HCEC 1CT (cell line): ENCODE measurements around the gene RBM15B.
"Not testable (repeated sequence)": the region's sequence is repeated elsewhere in the genome, so short reads cannot be mapped to it uniquely, and the experiment has no call there.

ENCODE experiments used
- DNase-seq: peaks from one replicate; pipeline ENCODE4 v3.0.0-alpha.2; 2017

The RBM15B gene, protein sequence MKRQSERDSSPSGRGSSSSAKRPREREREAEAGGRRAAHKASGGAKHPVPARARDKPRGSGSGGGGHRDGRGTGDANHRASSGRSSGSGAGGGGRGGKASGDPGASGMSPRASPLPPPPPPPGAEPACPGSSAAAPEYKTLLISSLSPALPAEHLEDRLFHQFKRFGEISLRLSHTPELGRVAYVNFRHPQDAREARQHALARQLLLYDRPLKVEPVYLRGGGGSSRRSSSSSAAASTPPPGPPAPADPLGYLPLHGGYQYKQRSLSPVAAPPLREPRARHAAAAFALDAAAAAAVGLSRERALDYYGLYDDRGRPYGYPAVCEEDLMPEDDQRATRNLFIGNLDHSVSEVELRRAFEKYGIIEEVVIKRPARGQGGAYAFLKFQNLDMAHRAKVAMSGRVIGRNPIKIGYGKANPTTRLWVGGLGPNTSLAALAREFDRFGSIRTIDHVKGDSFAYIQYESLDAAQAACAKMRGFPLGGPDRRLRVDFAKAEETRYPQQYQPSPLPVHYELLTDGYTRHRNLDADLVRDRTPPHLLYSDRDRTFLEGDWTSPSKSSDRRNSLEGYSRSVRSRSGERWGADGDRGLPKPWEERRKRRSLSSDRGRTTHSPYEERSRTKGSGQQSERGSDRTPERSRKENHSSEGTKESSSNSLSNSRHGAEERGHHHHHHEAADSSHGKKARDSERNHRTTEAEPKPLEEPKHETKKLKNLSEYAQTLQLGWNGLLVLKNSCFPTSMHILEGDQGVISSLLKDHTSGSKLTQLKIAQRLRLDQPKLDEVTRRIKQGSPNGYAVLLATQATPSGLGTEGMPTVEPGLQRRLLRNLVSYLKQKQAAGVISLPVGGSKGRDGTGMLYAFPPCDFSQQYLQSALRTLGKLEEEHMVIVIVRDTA

DNA sequence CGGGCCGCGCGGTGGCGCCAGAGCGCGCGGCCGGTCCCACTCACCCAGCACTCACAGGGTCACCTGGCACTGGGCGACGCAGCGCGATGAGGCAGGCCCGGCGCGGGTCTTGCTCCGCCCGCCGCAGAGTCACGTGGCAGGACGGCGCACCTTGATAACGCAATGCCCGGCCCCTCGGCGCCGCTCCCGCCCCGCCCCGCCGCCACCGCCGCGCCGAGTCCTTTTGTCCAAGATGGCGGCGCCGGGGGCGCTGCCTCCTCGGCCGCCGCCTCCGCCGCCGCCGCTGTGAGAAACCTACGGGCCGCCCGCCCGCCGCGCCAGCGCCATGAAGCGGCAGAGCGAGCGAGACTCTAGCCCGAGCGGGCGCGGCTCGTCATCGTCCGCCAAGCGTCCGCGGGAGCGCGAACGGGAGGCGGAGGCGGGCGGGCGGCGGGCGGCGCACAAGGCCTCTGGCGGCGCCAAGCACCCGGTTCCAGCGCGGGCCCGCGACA lies at the start of gene RBM15B:
Gene RBM15B, plus strand, starts transcription at position 211 of the 491 bp plus-strand sequence. Its CDS starts 115 bp downstream, at position 326.
- peak; percentile 97 for DNase-seq

DNA sequence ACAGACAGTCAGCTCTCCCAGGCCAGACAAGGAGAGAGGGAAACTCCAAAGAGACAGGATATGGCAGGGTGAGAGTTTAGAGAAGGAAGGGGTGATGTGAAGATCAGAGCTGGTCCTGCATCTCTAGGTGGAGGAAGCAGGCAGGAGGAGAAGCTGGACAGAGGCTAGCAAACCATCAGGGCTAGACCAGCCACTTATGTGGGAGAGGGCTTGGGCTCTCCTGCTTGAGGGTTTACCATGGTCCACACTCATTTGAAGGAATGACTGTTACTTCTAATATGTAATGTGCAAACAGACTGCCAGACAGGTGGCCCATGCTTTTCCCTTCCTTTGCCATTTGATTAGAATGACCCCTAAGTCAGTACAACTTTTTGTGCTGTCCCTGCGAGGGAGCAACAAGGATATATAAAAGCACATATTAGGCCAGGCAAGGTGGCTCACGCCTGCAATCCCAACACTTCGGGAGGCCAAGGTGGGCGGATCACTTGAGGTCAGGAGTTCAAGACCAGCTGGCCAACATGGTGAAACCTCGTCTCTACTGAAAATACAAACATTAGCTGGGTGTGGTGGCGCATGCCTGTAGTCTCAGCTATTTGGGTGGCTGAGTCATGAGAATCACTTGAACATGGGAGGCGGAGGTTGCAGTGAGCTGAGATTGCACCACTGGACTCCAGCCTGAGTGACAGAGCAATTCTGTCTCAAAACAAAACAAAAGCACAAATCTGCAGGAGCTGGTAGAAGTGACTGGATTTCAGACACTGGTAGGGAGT lies 47.0 kb upstream of the RBM15B start:
- peak; percentile 71 for DNase-seq

DNA sequence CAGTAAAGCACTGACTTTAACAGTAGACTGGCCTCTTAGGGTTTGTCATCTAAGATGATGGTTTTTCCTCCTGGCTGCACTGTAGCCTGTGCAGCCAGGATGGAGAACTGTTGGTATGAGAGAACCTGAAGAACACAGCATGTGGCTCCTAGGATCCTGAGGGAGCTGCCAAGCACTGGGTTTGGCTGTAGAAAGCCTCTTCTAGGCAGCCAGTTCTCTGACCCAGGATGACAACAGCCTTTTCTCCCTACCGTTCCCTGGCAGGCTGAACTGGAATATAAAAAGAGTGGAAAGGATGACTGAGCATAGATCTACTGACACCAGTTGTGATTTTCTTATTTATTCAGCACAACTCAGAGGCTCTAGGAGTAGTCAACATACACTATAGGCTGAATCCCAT lies 40.3 kb upstream of the RBM15B start:
- no peak for DNase-seq

DNA sequence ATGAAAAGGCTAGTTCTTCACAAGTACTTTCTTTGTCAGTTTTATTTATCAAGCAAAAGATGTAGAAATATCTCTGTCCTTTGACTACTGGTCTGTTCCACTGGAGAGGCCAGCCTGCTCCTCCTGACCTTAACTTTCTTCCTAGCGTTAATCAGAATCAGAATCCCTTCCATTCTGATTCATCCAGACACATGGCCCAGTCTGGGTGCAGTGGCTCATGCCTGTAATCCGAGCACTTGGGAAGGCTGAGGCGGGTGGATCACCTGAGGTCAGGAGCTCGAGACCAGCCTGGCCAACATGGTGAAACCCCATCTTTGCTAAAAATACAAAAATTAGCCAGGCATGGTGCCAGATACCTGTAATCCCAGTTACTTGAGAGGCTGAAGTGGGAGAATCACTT lies 38.0 kb upstream of the RBM15B start:
- DNase-seq: no peak

DNA sequence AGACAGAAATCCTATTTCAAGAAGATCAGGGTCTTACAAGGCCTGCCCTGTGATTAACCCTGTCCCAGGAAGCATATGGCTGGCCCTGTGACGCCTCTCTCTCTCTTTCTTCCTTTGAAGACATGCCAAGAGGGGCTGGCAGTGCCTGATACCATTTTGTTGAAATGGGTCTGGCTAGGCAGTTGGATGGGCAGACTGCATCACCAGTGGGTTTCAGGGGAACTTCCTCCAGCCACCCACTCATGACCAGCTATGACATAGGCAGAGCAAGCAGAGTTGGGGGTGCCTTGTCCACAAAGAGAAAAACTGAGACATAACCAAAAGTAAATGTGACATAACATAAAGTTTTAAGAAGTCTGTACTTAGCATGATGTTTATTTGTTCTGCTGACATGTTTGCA lies 37.4 kb upstream of the RBM15B start:
- no peak for DNase-seq

DNA sequence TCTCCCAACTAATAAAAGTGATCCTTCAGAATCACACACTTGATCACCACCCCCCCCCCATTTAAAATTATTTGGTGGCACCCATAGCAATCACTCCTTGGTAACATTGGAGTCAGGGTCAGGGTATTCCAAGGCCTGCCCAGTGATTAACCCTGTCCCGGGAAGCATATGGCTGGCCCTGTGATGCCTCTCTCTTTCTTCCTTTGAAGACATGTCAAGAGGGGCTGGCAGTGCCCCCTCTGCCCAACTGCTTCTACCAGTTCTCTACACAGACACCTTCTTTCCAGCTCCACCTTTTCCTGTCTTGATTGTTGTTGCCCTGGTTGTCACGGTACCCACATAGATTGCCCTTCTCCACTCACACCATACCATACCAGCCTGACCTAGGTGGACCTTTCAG lies 36.9 kb upstream of the RBM15B start:
- no peak for DNase-seq

DNA sequence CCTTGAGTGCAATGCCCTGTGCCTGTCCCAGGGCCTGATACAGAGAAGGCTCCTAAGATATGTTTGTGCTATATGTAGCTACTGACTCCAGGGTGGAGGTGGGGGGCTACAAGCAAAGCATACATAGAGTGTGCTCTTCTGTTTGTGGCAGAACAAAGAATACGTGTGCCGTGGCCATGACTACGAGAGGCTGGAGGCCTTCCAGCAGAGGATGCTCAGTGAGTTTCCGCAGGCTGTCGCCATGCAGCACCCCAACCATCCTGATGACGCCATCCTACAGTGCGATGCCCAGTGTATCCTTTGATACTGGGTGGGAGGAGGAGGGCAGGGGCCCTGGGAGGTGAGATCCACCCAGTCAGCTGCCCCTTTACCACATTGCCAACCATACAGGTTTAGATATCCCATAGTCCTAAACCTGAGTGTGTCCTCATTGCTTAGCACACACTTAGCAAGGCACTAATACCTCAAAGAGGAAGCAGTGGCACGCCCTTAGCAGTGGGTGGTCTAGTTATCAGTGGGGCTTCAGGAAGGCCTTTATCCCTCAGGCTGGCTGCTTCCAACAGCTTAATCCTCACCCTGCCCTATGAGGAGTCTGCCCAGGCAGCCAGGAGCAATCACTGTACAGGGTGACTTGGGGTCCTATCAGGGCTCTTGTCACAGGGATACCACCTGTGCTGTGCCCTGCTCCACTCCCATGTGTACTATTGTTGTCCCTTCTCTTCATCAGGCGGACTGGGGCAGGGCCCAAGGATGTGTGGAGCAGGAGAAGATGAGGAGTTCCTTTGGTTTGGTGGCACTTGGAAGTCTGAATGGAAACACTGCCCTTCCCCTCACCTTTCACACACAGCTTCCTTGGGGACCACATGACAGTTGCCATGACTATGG lies 36.1 kb upstream of the RBM15B start:
- DNase-seq: no peak

DNA sequence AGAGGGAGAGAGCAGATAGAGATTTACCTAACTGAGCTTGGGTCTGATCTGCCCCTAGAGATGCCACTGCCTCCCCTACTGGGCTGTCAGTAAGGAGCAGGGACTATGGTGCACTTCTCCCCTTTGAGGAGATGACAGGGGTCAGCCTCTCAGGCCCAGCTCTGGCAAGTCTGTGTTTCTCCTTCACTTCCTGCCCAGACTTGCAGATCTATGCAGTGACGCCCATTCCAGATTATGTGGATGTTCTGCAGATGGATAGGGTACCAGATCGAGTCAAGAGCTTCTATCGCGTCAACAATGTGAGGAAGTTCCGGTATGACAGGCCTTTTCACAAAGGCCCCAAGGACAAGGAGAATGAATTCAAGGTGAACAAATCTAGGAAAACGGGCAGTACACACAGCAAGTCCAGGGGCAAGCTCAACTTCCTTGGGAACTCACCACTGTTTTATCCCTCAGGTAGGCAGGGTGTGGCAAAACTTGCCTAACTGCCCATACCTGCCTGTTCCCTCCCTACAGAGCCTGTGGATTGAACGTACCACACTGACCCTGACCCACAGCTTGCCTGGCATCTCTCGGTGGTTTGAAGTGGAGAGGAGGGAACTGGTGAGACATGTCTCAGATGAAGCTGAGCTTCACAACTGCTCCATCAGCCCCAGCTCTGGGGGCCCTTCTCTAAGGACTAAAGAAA lies 35.0 kb upstream of the RBM15B start:
- no peak for DNase-seq

DNA sequence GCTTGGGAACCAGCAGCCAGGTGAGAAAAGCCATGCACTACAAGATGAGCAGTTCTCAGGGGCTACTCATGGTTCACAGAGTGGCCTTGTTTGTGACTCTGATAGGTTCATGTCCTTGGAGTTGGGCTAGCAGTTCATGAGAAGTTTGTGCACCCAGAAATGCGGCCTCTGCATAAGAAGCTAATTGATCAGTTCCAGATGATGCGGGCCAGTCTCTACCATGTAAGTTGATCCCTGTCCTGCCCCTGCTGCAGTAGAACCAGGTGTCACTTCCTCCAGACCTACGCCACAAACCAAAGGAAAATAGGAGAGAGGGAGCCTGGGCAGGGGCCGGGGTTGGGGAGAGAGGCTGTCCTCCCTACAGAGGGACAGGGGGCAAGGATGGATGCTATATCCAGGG lies 33.2 kb upstream of the RBM15B start:
- no peak for DNase-seq

DNA sequence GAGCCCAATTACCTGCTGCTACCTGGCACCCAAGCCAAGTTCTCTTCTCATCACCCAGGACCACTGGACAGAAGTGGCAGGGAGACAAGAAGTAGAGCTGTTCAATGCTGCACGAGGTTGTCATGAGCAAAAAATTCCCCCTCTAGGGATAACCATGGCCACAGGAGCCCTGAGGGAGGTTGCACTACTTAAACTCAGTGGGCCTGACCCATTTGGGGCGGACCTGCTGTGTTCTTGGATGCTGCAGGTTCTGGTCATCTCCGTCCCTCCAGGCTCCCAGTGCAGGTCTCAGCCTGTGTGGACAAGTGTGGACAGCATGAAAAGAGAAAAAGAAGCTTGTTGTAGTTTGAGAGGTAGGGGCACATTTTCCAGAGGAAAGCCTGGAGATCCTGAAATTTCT lies 32.1 kb upstream of the RBM15B start:
- DNase-seq: no peak

DNA sequence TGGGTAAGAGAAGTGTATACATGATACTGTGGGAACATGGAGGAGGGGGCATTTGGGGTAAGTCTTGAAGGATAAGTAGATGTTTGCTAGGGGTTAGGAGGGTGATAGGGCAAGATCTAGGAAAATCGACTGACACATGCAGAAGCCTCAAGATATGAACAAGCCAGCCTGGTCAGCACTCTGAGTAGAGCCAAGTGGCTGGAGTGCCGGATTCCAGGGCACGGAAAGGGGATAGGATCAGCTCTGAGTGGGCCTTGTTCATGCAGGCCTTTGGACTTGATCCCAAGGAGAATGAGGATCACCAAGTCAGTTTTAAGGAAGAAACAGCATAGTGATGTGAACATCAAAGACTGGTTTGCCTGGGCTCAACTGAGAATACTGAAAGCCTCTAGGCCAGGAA lies 30.3 kb upstream of the RBM15B start:
- no peak for DNase-seq

DNA sequence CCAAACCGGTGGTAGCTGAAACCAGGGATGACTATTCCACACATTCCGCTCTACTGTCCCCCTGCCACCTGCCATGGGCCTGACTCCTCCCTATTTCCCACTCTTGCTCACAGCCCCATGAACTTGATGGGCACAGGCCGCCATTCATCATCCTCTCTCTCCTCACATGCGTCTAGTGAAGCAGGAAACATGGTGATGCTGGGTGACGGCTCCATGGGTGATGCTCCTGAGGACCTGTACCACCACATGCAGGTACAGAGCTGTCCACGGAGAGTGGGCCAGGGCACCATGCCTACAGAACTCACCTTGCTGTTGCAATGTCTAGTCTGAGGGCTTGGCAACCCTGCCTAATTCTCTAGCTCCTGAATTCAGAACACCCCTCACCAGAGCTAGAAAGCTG lies 29.3 kb upstream of the RBM15B start:
- no peak for DNase-seq

DNA sequence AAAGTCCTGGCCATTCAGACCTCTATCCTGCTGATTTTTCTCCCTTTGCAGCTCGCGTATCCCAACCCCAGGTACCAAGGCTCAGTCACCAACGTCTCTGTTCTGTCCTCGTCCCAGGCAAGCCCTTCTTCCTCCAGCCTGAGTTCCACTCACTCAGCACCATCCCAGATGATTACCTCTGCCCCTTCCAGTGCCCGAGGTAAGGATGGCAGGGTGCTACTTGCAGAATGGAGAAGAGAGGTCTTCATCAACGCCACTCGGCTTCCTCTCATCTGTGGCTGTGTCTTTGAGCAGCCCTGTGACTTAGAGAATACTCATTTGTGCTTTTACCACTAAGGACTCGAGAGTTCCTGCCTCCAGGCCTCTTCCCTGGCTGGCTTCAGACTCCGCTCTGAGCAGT lies 28.6 kb upstream of the RBM15B start:
- no peak for DNase-seq

DNA sequence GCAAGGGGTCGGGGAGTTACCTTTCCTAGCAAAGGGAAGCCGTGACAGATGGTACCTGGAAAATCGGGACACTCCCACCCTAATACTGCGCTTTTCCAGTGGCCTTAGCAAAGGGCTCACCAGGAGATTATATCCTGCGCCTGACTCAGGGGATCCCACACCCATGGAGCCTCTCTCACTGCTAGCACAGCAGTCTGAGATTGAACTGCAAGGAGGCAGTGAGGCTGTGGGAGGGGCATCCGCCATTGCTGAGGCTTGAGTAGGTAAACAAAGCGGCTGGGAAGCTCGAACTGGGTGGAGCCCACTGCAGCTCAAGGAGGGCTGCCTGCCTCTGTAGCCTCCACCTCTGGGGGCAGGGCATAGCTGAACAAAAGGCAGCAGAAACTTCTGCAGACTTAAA lies 22.8 kb upstream of the RBM15B start:
- DNase-seq: not testable (repeated sequence)

DNA sequence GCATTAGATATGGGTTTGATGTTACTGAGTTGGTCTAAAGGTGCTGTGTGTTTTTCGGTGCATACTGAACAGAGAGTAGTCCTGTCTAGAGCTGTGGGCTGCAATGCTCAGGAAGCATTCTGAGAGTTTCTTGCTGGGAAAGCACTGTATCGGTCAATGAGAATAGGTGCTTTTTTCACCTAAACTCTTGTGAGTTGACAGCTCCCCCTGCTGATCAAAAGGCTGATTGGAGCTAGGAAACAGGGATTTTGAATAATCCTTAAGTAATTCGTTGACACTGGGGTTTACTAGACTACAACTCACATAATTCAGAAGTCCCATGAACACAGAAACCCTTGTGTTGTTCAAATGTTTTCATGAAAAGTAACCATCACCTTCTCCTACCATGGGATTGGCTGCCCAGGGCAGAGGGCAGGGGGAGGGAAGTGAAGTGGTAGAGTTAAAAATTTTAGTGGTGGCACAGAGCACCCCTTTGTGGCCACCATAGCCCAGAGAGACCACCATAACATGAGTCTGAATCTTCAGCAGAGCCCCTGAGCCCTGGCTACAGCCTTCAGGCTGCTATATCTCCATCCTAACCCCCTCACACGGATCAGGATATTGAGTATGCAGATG lies 19.0 kb upstream of the RBM15B start:
- DNase-seq: peak; percentile 47

DNA sequence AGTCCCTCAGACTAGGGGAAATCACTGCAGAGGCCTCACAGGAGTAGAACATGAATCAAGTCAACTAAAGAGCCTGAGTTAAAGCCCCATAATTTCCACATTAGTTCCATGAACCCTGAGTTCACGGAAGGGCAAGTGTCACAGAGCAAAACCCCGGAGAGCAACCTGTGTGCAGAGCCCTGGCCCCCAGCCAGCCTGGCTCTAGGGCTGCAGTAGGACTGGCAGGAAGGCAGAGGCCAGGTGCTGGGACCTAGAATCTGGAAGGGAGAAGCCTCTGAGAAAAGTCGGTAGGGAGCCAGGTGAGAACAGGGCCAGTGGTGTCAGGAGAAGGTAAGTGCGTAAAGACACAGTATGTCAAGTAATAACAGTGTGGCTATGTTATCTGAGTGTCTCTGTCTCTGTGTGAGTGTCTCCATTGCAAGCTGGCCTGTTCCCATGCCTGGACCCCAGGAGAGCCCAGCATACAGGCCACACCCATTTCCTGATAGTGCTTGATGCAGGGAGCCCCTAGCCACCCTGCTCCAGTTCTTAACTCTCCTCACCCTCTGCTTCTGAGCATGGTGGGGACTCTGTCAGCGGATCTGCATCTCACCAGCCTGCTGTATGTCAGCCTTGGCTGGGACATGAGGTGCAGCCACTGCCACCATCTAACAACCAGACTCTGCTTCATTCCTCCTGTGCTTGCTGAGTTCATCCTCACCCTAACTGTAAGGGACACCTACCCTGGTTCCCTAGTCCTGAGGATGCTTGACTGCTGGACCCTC lies 17.2 kb upstream of the RBM15B start:
- no peak for DNase-seq

DNA sequence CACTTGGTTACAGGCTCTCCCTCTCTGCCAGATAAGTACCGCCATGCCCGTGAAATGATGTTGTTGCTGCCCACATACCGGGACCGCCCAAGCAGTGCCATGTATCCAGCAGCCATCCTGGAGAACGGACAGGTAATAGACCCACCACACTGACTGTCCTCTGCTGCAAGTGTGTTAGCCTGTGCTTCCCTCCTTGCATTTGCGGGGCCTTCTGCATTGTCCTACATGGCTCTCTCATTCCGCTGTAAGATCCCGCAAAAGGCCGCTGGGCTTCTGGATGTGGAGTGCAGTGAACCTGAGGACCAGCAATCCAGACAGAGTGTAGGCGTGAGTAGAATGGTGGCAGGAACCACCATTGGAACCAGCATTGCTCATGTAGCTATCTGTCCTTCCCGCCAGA lies 16.6 kb upstream of the RBM15B start:
- DNase-seq: no peak

DNA sequence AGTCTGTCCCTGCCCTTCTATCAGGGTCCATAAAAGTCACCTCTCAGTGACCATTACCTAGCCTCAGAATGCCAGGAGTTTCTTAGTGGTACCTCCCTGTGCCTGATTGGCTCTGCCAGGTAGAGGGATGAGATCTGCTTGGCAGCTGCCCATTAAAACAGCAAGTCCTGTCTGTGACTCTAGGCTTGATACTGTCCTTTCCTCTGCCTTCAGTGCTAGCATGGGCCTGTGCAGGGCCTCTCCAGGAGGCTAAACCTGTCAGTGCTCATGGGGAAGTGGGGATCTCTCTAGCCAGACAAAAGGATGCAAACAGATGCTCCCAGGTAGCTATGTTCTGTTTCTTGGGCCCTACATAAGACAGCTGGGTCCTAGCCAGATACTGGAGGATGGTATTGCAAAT lies 15.9 kb upstream of the RBM15B start:
- DNase-seq: no peak

DNA sequence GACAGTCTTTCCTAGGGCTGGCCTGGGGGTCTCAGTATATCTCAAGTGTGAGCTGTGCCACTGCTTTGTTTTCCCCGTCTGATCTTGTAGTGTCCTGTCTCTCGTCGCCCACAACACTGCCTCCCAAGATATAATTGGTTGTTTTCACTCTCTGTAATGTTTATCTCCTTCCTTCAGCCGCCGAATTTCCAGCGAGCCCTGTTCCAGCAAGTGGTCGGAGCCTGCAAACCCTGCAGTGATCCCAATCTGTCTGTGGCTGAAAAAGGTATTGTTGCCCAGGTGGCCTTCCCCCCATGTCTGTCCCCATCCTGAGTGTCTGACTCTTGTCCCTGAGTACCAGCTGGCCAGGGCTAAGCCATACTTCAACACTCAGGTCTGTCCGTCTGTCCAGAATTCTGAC lies 15.5 kb upstream of the RBM15B start:
- DNase-seq: no peak

DNA sequence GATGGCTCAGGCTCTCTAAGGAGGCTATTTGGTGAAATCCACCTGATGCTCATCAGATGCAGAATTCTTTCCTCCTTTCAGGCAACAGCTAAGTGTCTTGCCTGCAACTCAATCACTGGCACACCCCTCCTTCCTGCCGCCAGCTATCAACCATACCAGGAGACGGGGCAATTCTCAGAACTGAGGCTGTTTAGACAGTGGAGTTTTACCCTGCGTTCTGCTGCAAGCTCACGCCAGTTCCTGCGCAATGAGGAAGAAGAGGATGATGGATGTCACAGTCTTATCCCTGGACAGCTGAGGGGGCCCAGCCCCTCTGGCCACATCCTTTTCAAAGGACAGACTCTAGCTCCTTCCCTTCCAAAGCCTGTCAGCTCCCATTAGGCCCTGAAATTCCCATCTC lies 13.0 kb upstream of the RBM15B start:
- no peak for DNase-seq
